Measurements from ENCODE around the gene PGP. TPM values are rescaled to one million over a fixed set of nuclear protein-coding genes. Genes with fewer than 3 reads are reported as not detected.

Gene PGP
- total and polyA plus RNA-seq, 4 donors = 3.4 to 9.9 (median 6.3) TPM

DNA sequence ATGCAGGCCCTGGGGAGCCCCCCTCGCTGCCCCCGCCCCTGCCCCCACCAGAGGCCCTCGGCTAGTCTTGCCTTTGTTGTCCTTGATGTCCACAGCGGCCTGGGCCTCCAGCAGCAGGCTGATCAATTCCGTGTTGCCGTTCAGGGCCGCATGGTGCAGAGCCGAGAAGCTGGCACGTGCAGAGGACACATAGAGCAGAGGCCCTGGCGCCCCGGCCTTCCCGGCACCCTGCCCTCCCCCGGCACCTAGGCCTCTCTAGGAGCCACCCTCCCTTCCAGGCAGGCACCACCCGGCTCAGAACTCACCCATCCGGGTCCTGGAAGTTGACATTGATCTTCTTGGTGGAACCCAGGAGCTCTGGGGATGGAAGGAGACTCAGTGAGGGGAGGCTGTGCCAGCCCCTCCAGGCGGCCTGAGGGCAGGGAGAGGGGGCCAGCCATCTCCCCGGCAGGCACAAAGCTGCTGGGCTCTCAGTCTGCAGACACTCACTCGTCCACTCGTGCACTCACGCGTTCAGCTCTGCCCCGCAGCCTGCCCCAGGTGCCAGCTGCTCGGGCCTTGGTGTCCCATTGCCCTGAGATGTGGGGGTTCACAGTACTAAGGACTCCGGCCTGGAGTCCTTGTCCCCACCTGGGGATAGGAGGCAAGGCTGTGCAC, 24.5 kb downstream of the PGP start:
- WGBS = 85% methylated on average over 24 of the region's 24 CpGs
- no peak for TF ChIP-seq HNF4A (conservative IDR thresholded peaks at IDR 0.05)
- no peak for TF ChIP-seq SP1 (IDR thresholded peaks at IDR 0.05)
- TF ChIP-seq HNF4G (IDR thresholded peaks at IDR 0.05) = no peak
- no peak overlapping the region for H3K4me3 ChIP-seq (ENCODE audit: low read depth in 1 of 3, low read length in 3 of 3)
- no peak for DNase-seq (ENCODE audit: low spot score)
- no peak overlapping the region for H3K27ac ChIP-seq (ENCODE audit: low read depth in 1 of 2, low read length in 2 of 2)
- H3K36me3 ChIP-seq (ENCODE audit: control insufficient read depth in 4 of 4, insufficient read depth in 3 of 4, low read depth in 1 of 4, low read length in 3 of 4) = no peaks in the 10 kb centered on the region
- no peak overlapping the region for H3K9ac ChIP-seq (ENCODE audit: low read depth in 1 of 2, low read length in 2 of 2)
- peaks cover 0 to 2% (median 0%) of the 10 kb centered on the region in 4 donors for H3K4me1 ChIP-seq (ENCODE audit: control insufficient read depth in 4 of 4, insufficient read depth in 4 of 4, low read length in 3 of 4)
- H3K9me3 ChIP-seq (ENCODE audit: control insufficient read depth in 4 of 4, low read length in 3 of 4) = no peaks in the 10 kb centered on the region
- no peaks in the 10 kb centered on the region for H3K27me3 ChIP-seq (ENCODE audit: control insufficient read depth in 4 of 4, insufficient read depth in 4 of 4, low read length in 3 of 4)

DNA sequence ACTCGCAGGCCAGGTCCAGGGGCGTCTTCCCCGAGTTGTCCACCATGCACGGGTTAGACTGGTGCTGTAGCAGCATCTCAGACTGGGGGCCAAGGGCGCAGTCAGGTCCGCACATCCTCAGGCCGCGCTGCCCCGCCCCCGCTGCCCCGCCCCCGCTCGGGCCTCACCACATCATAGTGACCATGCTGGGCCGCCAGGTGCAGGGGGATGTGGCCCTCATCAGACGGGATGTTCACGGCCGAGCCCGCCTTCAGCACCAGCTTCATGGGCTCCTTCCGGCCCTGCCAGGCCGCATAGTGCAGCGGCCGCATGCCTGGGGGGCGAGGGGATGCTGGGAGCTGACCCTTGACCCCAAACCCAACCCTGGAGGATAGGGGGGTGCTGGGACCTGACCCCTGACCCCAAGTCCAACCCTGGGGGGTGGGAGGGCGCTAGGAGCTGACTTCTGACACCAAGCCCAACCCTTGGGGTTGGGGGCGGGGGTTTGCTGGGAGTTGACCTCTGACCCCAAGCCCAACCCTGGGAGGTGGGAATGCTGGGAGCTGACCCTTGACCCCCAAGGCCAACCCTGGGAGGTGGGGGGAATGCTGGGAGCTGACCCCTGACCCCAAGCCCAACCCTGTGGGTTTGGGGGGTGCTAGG, 25.3 kb downstream of the PGP start:
- Histone ChIP-seq H3K27me3 (ENCODE audit: control insufficient read depth in 4 of 4, insufficient read depth in 4 of 4, low read length in 3 of 4) (no peaks in the 10 kb centered on the region), H3K4me1 (ENCODE audit: control insufficient read depth in 4 of 4, insufficient read depth in 4 of 4, low read length in 3 of 4) (no peaks in the 10 kb centered on the region), H3K4me3 (ENCODE audit: low read depth in 1 of 3, low read length in 3 of 3) (no peak overlapping the region), H3K36me3 (ENCODE audit: control insufficient read depth in 4 of 4, insufficient read depth in 3 of 4, low read depth in 1 of 4, low read length in 3 of 4) (no peaks in the 10 kb centered on the region), H3K9ac (ENCODE audit: low read depth in 1 of 2, low read length in 2 of 2) (no peak overlapping the region), H3K9me3 (ENCODE audit: control insufficient read depth in 4 of 4, low read length in 3 of 4) (no peaks in the 10 kb centered on the region), H3K27ac (ENCODE audit: low read depth in 1 of 2, low read length in 2 of 2) (no peak overlapping the region)
- DNase-seq (ENCODE audit: low spot score) = no peak
- TF ChIP-seq, protein P1, sequence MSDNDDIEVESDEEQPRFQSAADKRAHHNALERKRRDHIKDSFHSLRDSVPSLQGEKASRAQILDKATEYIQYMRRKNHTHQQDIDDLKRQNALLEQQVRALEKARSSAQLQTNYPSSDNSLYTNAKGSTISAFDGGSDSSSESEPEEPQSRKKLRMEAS (IDR thresholded peaks at IDR 0.05) = no peak
- TF ChIP-seq, protein P2, sequence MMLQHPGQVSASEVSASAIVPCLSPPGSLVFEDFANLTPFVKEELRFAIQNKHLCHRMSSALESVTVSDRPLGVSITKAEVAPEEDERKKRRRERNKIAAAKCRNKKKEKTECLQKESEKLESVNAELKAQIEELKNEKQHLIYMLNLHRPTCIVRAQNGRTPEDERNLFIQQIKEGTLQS (IDR thresholded peaks at IDR 0.05) = no peak
- no peak for TF ChIP-seq YY1 (IDR thresholded peaks at IDR 0.05)
- TF ChIP-seq JUND (IDR thresholded peaks at IDR 0.05) = no peak
- TF ChIP-seq EGR1 (IDR thresholded peaks at IDR 0.05; ENCODE audit: low read depth in 2 of 2) = no peak
- no peak for TF ChIP-seq RXRA (IDR thresholded peaks at IDR 0.05)
- no peak for TF ChIP-seq HNF4A (conservative IDR thresholded peaks at IDR 0.05)
- TF ChIP-seq, protein P3, sequence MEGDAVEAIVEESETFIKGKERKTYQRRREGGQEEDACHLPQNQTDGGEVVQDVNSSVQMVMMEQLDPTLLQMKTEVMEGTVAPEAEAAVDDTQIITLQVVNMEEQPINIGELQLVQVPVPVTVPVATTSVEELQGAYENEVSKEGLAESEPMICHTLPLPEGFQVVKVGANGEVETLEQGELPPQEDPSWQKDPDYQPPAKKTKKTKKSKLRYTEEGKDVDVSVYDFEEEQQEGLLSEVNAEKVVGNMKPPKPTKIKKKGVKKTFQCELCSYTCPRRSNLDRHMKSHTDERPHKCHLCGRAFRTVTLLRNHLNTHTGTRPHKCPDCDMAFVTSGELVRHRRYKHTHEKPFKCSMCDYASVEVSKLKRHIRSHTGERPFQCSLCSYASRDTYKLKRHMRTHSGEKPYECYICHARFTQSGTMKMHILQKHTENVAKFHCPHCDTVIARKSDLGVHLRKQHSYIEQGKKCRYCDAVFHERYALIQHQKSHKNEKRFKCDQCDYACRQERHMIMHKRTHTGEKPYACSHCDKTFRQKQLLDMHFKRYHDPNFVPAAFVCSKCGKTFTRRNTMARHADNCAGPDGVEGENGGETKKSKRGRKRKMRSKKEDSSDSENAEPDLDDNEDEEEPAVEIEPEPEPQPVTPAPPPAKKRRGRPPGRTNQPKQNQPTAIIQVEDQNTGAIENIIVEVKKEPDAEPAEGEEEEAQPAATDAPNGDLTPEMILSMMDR (IDR thresholded peaks at IDR 0.05; ENCODE audit: low read depth, low read length, missing input control) = no peak
- TF ChIP-seq SP1 (IDR thresholded peaks at IDR 0.05) = no peak
- TF ChIP-seq GABPA (IDR thresholded peaks at IDR 0.05 in 1 of 2, conservative IDR thresholded peaks at IDR 0.05 in 1 of 2) = no peak
- no peak for TF ChIP-seq NR2F2 (IDR thresholded peaks at IDR 0.05)
- no peak for TF ChIP-seq FOXA2 (IDR thresholded peaks at IDR 0.05)
- TF ChIP-seq RAD21 (IDR thresholded peaks at IDR 0.05) = no peak
- no peak for TF ChIP-seq FOXA1 (IDR thresholded peaks at IDR 0.05)
- TF ChIP-seq, protein P4, sequence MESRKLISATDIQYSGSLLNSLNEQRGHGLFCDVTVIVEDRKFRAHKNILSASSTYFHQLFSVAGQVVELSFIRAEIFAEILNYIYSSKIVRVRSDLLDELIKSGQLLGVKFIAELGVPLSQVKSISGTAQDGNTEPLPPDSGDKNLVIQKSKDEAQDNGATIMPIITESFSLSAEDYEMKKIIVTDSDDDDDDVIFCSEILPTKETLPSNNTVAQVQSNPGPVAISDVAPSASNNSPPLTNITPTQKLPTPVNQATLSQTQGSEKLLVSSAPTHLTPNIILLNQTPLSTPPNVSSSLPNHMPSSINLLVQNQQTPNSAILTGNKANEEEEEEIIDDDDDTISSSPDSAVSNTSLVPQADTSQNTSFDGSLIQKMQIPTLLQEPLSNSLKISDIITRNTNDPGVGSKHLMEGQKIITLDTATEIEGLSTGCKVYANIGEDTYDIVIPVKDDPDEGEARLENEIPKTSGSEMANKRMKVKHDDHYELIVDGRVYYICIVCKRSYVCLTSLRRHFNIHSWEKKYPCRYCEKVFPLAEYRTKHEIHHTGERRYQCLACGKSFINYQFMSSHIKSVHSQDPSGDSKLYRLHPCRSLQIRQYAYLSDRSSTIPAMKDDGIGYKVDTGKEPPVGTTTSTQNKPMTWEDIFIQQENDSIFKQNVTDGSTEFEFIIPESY (IDR thresholded peaks at IDR 0.05) = no peak
- 91% methylated on average over 25 of the region's 25 CpGs for WGBS
